ENCODE results near the gene ERCC2.

The ERCC2 gene

GRCh38 chr19:45368127-45368526, 2.2 kb downstream of the ERCC2 start:
- no peak overlapping the region for H3K9ac ChIP-seq (ENCODE audit: low read depth, low read length, poor library complexity, severe bottlenecking)
- no peaks in the 10 kb centered on the region for H3K27me3 ChIP-seq (ENCODE audit: insufficient read depth, low read length, poor library complexity, severe bottlenecking)
- no peaks in the 10 kb centered on the region for H3K36me3 ChIP-seq (ENCODE audit: insufficient read depth, low read length)
- peaks cover 7% of the 10 kb centered on the region; the same call in 1 of the 2 replicates for H3K79me2 ChIP-seq (ENCODE audit: insufficient read depth, low read length)
- H2AFZ ChIP-seq (ENCODE audit: low read length) = no peak overlapping the region
- H3F3A ChIP-seq (ENCODE audit: low read depth) = no peaks in the 10 kb centered on the region
- no peaks in the 10 kb centered on the region for H4K20me1 ChIP-seq (ENCODE audit: insufficient read depth, low read length, poor library complexity, severe bottlenecking)
- H3K4me2 ChIP-seq (ENCODE audit: low read depth, low read length, poor library complexity, severe bottlenecking) = no peak overlapping the region
- no peaks in the 10 kb centered on the region for H3K9me3 ChIP-seq (ENCODE audit: insufficient read depth, low read depth, low read length)
- no peaks in the 10 kb centered on the region for H3K9me2 ChIP-seq (replicated peaks; ENCODE audit: low read depth, low read length)
- TF ChIP-seq, protein P1, sequence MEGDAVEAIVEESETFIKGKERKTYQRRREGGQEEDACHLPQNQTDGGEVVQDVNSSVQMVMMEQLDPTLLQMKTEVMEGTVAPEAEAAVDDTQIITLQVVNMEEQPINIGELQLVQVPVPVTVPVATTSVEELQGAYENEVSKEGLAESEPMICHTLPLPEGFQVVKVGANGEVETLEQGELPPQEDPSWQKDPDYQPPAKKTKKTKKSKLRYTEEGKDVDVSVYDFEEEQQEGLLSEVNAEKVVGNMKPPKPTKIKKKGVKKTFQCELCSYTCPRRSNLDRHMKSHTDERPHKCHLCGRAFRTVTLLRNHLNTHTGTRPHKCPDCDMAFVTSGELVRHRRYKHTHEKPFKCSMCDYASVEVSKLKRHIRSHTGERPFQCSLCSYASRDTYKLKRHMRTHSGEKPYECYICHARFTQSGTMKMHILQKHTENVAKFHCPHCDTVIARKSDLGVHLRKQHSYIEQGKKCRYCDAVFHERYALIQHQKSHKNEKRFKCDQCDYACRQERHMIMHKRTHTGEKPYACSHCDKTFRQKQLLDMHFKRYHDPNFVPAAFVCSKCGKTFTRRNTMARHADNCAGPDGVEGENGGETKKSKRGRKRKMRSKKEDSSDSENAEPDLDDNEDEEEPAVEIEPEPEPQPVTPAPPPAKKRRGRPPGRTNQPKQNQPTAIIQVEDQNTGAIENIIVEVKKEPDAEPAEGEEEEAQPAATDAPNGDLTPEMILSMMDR (conservative IDR thresholded peaks at IDR 0.05; ENCODE audit: low read length) = no peak
- no peak for TF ChIP-seq EZH2phosphoT487 (IDR thresholded peaks at IDR 0.05; ENCODE audit: borderline replicate concordance)
- peaks cover 11% of the 10 kb centered on the region for H3K4me1 ChIP-seq (ENCODE audit: insufficient read depth, low read length, poor library complexity, severe bottlenecking)
- H3K4me3 ChIP-seq (ENCODE audit: low read length, poor library complexity, severe bottlenecking) = no peak overlapping the region

DNA sequence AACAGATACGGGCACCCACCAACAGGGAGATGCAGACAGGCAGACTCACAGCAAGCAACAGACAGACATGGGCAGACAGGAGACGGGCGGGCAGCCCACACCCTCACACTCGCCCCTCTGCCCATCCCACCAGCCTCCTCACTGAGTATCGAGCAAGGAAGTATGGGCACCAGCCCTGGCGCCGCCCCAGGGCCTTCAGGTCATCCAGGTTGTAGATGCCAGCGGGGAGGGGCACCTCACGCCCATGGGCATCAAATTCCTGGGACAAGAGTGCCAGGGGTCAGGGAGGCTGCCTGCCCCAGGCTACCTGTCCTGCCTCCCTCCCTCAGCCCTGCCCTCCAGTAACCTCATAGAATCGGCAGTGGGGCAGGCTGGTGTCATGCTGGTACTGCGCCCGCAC, 5.7 kb downstream of the ERCC2 start:
- no peaks in the 10 kb centered on the region for H3F3A ChIP-seq (ENCODE audit: low read depth)
- no peak overlapping the region for H3K4me3 ChIP-seq (ENCODE audit: low read length, poor library complexity, severe bottlenecking)
- no peak overlapping the region for H3K4me2 ChIP-seq (ENCODE audit: low read depth, low read length, poor library complexity, severe bottlenecking)
- no peaks in the 10 kb centered on the region for H3K9me2 ChIP-seq (replicated peaks; ENCODE audit: low read depth, low read length)
- peaks cover 8% of the 10 kb centered on the region for H3K4me1 ChIP-seq (ENCODE audit: insufficient read depth, low read length, poor library complexity, severe bottlenecking)
- H3K79me2 ChIP-seq (ENCODE audit: insufficient read depth, low read length) = peaks cover 2% of the 10 kb centered on the region; the same call in 1 of the 2 replicates
- H3K36me3 ChIP-seq (ENCODE audit: insufficient read depth, low read length) = peaks cover 5% of the 10 kb centered on the region; the same call in 1 of the 2 replicates
- H3K27me3 ChIP-seq (ENCODE audit: insufficient read depth, low read length, poor library complexity, severe bottlenecking) = no peaks in the 10 kb centered on the region
- no peak overlapping the region for H2AFZ ChIP-seq (ENCODE audit: low read length)
- H3K9me3 ChIP-seq (ENCODE audit: insufficient read depth, low read depth, low read length) = no peaks in the 10 kb centered on the region
- no peak for TF ChIP-seq EZH2phosphoT487 (IDR thresholded peaks at IDR 0.05; ENCODE audit: borderline replicate concordance)
- TF ChIP-seq, protein P1 (conservative IDR thresholded peaks at IDR 0.05; ENCODE audit: low read length) = no peak
- no peaks in the 10 kb centered on the region for H4K20me1 ChIP-seq (ENCODE audit: insufficient read depth, low read length, poor library complexity, severe bottlenecking)
- H3K9ac ChIP-seq (ENCODE audit: low read depth, low read length, poor library complexity, severe bottlenecking) = no peak overlapping the region

GRCh38 chr19:45363861-45364459, 6.4 kb downstream of the ERCC2 start:
- no peak for TF ChIP-seq EZH2phosphoT487 (IDR thresholded peaks at IDR 0.05; ENCODE audit: borderline replicate concordance)
- TF ChIP-seq, protein P1 (conservative IDR thresholded peaks at IDR 0.05; ENCODE audit: low read length) = no peak
- no peak overlapping the region for H3K4me3 ChIP-seq (ENCODE audit: low read length, poor library complexity, severe bottlenecking)
- no peaks in the 10 kb centered on the region for H4K20me1 ChIP-seq (ENCODE audit: insufficient read depth, low read length, poor library complexity, severe bottlenecking)
- H3K9me2 ChIP-seq (replicated peaks; ENCODE audit: low read depth, low read length) = no peaks in the 10 kb centered on the region
- peaks cover 3% of the 10 kb centered on the region for H3K4me1 ChIP-seq (ENCODE audit: insufficient read depth, low read length, poor library complexity, severe bottlenecking)
- no peaks in the 10 kb centered on the region for H3K27me3 ChIP-seq (ENCODE audit: insufficient read depth, low read length, poor library complexity, severe bottlenecking)
- no peak overlapping the region for H3K4me2 ChIP-seq (ENCODE audit: low read depth, low read length, poor library complexity, severe bottlenecking)
- no peaks in the 10 kb centered on the region for H3K79me2 ChIP-seq (ENCODE audit: insufficient read depth, low read length)
- H3K9me3 ChIP-seq (ENCODE audit: insufficient read depth, low read depth, low read length) = no peaks in the 10 kb centered on the region
- no peak overlapping the region for H3K9ac ChIP-seq (ENCODE audit: low read depth, low read length, poor library complexity, severe bottlenecking)
- H2AFZ ChIP-seq (ENCODE audit: low read length) = no peak overlapping the region
- peaks cover 5% of the 10 kb centered on the region; the same call in 1 of the 2 replicates for H3K36me3 ChIP-seq (ENCODE audit: insufficient read depth, low read length)
- no peaks in the 10 kb centered on the region for H3F3A ChIP-seq (ENCODE audit: low read depth)
